NCI-H2029 treated with DMSO at 0.1 percent for 48 hours (cell line): ENCODE results near the gene DNAI7.

Experiments used
- DNase-seq: peaks from one replicate; lab custom pipeline; 2025; lab: John Stamatoyannopoulos, UW

The DNAI7 gene, protein sequence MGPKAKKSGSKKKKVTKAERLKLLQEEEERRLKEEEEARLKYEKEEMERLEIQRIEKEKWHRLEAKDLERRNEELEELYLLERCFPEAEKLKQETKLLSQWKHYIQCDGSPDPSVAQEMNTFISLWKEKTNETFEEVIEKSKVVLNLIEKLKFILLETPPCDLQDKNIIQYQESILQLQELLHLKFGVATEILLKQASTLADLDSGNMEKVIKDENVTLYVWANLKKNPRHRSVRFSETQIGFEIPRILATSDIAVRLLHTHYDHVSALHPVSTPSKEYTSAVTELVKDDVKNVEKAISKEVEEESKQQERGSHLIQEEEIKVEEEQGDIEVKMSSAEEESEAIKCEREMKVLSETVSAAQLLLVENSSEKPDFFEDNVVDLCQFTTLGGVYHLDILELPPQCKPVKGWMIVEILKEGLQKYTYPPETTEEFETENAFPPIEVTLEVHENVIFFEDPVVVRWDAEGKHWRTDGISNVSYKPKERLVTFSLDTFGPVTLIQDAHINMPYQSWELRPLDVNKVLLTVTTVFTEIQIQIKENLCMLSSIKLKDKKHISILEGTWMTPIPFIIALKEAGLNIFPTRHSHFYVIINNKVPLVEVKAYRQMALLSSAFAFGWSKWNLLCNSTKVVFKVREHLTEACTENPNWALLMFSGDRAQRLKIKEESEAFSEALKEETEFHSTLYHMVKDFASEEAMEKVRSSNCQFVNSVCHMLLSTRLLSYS

GRCh38 chr12:25195056-25195971 lies at the start of gene DNAI7, which contains the start of gene ETFRF1:
DNAI7 (minus strand) TSS chr12:25195160; CDS start chr12:25195078, 82 bp downstream.
ETFRF1 (plus strand) TSS chr12:25195237; CDS start chr12:25203957, 8,720 bp downstream.
- DNase-seq: peak; percentile 85

GRCh38 chr12:25243680-25243990 lies 48.7 kb upstream of the DNAI7 start:
- DNase-seq: no peak

GRCh38 chr12:25242981-25243679 lies 48.2 kb upstream of the DNAI7 start:
- DNase-seq: no peak

- DNase-seq: no peak
Observed at GRCh38 chr12:25241167-25242020, 46.4 kb upstream of the DNAI7 start.

- no peak for DNase-seq
Observed at GRCh38 chr12:25236626-25237025, 41.7 kb upstream of the DNAI7 start.

DNA sequence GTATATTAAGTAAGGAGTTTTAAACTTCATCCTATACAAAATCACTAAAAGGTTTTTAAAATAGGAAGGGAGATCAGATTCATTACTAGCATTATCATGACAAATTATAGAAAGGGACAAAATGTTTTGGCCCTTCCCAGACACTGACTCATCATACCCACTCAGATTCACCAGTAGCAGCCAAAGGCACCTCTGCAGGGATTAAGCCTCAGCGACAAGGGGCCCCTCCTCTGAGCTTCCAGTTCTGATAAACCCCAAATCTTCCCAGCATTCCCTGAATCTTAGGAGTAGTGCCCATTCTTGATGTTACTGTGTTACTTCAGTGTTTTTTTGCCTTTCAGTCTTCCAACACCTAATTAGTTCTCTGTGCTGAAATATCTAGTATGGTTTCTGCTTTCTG lies 41.2 kb upstream of the DNAI7 start:
- DNase-seq: no peak

DNA sequence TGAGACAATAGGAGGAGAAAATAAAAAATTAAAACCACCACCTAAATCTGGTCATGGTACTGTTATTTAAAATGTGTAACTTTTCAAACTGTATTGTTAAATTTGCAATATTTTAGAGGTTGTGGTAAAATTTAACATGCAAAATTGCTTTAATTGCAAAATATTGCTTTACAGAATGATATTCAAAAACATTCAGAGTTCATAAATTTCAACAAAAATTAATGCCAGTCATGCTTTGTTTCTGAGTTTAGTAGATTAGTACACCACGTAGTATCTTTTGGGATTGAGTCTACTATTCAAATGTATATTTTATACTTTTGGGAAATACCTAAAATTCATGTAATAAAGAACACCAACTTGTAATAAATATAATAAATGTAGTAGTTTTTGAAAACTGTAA lies 18.4 kb upstream of the DNAI7 start:
- no peak for DNase-seq

DNA sequence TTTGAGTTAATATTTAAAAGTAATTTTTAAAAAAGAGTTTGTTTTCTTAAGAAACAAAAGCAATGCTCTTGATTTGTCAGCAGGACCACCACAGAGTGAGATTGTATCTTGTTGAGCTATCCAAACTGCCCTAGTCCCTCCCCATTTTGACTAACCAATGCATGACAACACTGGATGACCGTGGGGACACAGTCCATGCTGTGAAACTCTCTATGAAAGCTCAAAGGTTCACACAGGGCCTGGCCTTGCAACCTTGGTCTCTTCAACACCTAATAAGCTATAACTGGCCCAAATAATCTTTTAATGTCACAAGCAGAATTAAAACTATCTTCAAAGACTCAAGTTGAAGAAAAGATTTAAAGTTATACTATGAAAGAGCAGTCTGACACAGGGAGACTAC lies 13.6 kb upstream of the DNAI7 start:
- no peak for DNase-seq

GRCh38 chr12:25207846-25208245 lies 12.9 kb upstream of the DNAI7 start:
- DNase-seq: no peak

DNA sequence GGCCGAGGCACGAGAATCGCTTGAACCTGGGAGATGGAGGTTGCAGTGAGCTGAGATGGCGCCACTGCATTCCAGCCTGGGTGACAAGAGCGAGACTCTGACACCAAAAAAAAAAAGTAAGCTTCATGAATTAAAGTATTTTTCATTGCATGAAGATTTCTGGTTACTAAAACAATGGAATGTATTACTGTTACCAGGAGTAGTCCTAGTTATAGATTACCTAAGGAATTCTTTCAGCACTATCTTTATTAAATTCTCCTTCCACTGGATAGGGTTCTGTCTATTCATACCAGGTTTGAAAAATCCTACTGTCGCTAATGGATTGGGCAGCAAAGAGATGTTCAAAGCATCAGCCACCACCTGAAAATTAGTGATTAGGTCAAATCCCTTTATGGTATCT lies 12.5 kb upstream of the DNAI7 start:
- DNase-seq: no peak

DNA sequence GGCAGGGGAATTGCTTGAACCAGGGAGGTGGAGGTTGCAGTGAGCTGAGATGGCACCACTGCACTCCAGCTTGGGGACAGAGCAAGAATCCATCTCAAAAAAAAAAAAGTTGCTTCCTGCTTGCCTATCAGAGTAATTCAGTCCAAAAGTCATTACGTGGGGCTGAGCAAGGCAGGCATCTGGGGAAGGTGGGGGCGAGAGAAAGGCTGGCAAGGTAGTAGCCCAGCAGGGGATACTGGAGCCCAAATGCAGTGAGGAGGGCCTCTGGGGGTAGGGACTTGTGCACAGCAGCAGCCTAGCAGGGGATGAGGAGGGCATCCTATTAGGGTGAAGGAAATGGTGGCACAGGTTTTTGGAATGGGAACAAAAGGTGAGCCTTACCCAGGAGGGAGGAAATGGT lies 7.2 kb upstream of the DNAI7 start:
- no peak for DNase-seq

- no peak for DNase-seq
Observed at GRCh38 chr12:25200703-25201102, 5.7 kb upstream of the DNAI7 start.

GRCh38 chr12:25197608-25198007 lies 2.6 kb upstream of the DNAI7 start:
- no peak for DNase-seq

DNA sequence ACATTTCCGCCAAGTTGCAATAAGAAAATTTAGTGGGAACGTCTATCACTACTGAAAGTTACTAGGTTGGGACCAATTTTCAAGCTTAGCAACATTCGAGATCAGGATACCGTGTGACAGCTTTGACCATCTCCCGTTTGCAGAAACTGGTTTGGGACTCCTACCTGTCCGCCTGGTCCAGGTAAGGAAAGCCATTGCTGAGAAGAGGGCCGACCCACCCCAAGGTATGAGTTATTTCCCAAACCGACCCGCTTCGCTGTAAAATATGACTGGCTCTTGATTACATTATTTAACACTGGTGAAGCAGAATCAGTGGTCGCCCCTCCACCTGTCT lies 271 bp downstream of the DNAI7 start:
- DNase-seq: no peak

DNA sequence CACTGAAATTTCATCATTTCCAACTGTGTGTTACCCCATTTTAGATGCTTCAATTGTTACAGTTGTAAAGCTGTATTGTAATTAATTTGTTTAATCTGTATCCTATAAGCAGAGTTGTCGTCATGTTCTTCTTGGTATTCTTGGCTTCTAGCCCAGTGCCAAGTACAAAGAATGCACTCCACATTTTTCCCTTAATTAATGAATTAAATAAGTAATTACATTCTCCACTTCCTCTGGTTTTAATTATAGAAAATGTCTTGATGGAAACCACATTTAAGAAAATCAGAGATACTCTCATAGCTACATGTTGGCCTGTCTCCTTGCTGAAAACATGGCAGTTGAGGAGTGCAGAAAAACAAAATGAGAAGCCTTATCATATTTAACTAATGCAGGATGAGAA lies 746 bp downstream of the DNAI7 start:
- no peak for DNase-seq

DNA sequence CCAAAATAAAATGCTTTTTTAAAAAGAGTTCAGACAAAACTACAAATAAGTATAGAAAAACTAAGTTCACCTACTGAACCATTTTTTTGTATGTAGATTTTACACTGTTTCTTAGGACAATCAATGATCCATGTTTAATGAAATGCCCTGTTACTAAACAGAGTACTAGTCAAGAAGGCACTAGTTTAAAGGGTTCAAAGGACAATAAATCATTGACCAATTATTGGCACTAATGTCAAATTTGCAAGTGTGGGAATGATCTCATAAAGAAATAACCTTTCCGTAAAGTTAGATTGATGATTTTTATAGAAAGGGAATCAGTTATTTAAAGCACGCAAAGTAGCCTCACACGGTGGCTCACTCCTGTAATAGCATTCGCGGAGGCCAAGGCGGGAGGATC lies 4.2 kb downstream of the DNAI7 start:
- no peak for DNase-seq

DNA sequence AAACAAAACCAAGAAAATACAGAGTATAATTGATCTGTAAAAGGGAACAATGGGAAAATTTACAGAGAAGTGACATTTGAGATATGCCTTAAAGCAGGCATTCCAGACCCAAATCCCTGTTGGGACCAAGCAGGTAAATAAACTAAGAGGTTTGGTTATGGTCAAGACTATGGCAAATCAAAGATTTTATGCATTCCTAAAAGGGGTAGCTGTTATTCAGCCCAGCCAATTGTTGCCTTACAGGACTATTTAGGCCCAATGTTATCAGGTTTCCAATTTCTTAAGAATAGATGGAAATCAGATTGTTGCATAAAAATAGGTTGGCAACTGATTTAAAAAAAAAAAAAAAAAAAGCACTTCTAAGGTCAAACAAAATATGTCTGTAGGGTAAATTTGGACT lies 5.3 kb downstream of the DNAI7 start:
- no peak for DNase-seq

GRCh38 chr12:25187781-25188180 lies 7.2 kb downstream of the DNAI7 start:
- DNase-seq: no peak

DNA sequence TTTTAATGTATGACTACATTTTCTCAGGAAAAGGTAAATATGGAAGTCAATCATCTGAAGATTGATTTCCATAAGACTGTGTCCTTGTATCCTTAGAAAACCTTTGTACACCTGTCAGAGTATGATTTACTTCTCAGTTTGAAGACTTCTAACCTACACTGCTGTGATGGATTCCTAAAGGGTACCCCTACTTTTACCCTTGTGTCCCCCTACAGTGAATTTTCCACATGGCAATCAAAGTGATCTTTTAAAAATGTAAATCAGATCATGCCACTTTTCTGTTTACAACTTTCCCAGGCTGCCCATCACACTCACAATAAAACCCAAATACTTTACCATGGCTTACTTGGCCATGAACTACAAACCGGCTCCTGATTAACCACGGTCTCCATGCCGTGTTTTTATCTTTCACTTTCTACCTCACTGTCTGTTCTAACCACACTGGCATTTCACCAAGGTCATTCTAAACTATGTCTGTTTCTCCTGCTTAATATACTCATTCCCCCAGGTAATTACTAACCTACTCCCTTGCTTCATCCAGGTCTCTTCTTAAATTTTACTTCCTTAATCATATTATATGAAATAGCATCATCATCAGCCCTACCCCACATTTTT lies 8.1 kb downstream of the DNAI7 start:
- no peak for DNase-seq

GRCh38 chr12:25186038-25186787 lies 8.7 kb downstream of the DNAI7 start:
- DNase-seq: no peak
